Adrenal gland (tissue), 5 donors: ENCODE measurements around the gene NPHS2.

Source experiments
- POLR2A ChIP-seq, 2 donors: fragments of 450-650 bp; IDR thresholded peaks; one replicate each; pipeline ENCODE4 v1.6.1; 2017; ENCODE audit warnings: antibody characterized with exemption in 2 of 2, mild to moderate bottlenecking in 2 of 2, moderate library complexity in 1 of 2
- TF ChIP-seq, protein P1 (sequence below), 6 experiments: fragments of 450-650 bp in 4 of 6; fragments of 200-600 bp in 2 of 6; sonication (generic) in 1 of 6; IDR thresholded peaks; 1 replicate in 5 of 6; 2 replicates in 1 of 6; pipeline versions ENCODE4 v1.5.1 to v1.8.0; 2016 to 2021; ENCODE audit warnings: antibody characterized with exemption in 6 of 6, mild to moderate bottlenecking in 2 of 6, moderate library complexity in 1 of 6
- donor health status: DM: no; HTN: no; CAD: no.

GRCh38 chr1:179550746-179551682 lies 24.7 kb downstream of the NPHS2 start:
- TF ChIP-seq, protein P1, sequence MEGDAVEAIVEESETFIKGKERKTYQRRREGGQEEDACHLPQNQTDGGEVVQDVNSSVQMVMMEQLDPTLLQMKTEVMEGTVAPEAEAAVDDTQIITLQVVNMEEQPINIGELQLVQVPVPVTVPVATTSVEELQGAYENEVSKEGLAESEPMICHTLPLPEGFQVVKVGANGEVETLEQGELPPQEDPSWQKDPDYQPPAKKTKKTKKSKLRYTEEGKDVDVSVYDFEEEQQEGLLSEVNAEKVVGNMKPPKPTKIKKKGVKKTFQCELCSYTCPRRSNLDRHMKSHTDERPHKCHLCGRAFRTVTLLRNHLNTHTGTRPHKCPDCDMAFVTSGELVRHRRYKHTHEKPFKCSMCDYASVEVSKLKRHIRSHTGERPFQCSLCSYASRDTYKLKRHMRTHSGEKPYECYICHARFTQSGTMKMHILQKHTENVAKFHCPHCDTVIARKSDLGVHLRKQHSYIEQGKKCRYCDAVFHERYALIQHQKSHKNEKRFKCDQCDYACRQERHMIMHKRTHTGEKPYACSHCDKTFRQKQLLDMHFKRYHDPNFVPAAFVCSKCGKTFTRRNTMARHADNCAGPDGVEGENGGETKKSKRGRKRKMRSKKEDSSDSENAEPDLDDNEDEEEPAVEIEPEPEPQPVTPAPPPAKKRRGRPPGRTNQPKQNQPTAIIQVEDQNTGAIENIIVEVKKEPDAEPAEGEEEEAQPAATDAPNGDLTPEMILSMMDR (IDR thresholded peaks at IDR 0.05) = no peak
- no peak for TF ChIP-seq POLR2A (IDR thresholded peaks at IDR 0.05)
